Right lobe of liver (tissue), 6 donors: Measurements from ENCODE around the gene OGFOD2. TPM values are rescaled to one million over a fixed set of nuclear protein-coding genes. Genes with fewer than 3 reads are reported as not detected.
"Not testable (repeated sequence)": the region's sequence is repeated elsewhere in the genome, so short reads cannot be mapped to it uniquely, and the experiment has no call there.

Source experiments
- ATAC-seq, 4 donors: fragments of 200-7000 bp; cut with Tn5 transposase; one replicate each; pipeline ENCODE4 v1.9.1; 2020; ENCODE audit warnings: mild to moderate bottlenecking in 4 of 4, moderate library complexity in 4 of 4
- DNase-seq, 3 donors: peaks; one replicate each; pipeline ENCODE4 v3.0.0-alpha.2; 2020
- H3K27ac ChIP-seq, 3 donors: fragments of 200-600 bp; one replicate each; pipeline ENCODE4 v1.8.0; 2022
- H3K27me3 ChIP-seq, 2 donors: fragments of 200-600 bp; one replicate each; pipeline ENCODE4 v1.8.0; 2022
- H3K36me3 ChIP-seq, 4 donors: fragments of 200-600 bp; sonication (generic) in 1 of 4; one replicate each; pipeline versions ENCODE4 v1.5.1 to v1.8.0; 2017 to 2022; ENCODE audit warnings: control low read depth in 1 of 4
- H3K4me1 ChIP-seq, 4 donors: fragments of 200-600 bp; sonication (generic) in 1 of 4; one replicate each; pipeline versions ENCODE4 v1.5.1 to v1.8.0; 2017 to 2022; ENCODE audit warnings: control low read depth in 1 of 4
- H3K4me3 ChIP-seq, 3 donors: fragments of 200-600 bp; one replicate each; pipeline ENCODE4 v1.8.0; 2022
- H3K9me3 ChIP-seq, 4 donors: fragments of 200-600 bp; sonication (generic) in 1 of 4; one replicate each; pipeline versions ENCODE4 v1.5.1 to v1.8.0; 2017 to 2022; ENCODE audit warnings: control low read depth in 1 of 4
- CTCF ChIP-seq, 4 donors: fragments of 200-600 bp in 3 of 4; fragments of 450-650 bp in 1 of 4; IDR thresholded peaks; one replicate each; pipeline versions ENCODE4 v1.5.1 to v1.8.0; 2016 to 2022; ENCODE audit warnings: antibody characterized with exemption in 4 of 4, mild to moderate bottlenecking in 2 of 4
- POLR2A ChIP-seq: fragments of 450-650 bp; IDR thresholded peaks from one replicate; pipeline ENCODE4 v1.6.1; 2017; ENCODE audit warnings: antibody characterized with exemption, mild to moderate bottlenecking
- WGBS: methylation state at CpG from one replicate; pipeline ENCODE4 v1.1.6; 2018; ENCODE audit warnings: low coverage, low lambda C conversion rate; ENCODE audit not compliant: insufficient coverage; ENCODE audit errors: missing lambda C conversion rate; 5-methylcytosine and 5-hydroxymethylcytosine counted together
- intact Hi-C, 2 donors: fragments of 100-400 bp; cut with DNase I; formaldehyde crosslinking; loops; one replicate each; pipeline versions ENCODE4 v1.11.2 to v1.14.1; 2022
- total RNA-seq, 6 experiments: library from RNA; depleted of rRNA in 2 of 6; stranded (reverse); fragments of >200 nt in 2 of 6; fragmentation: NEBNext Ultra II Directional in 3 of 6; extraction: Animal tissue kit (Norgen Biotek cat#: 25700) in 3 of 6; gene quantifications; one replicate each; pipeline versions ENCODE4 v1.1.0 to v1.2.4, GENCODE V29; 2016 to 2023
- donor health status: DM: no; HTN: yes; CAD: no.
- donor health status: DM: no; HTN: no; CAD: no.
- donor health status: DM: no; HTN: no; CAD: no.
- donor health status: DM: no; HTN: yes; CAD: no.
- donor health status: DM: no; HTN: yes; CAD: no.

OGFOD2 gene
- total RNA-seq, 6 experiments from 2014 or later, result 9.9 to 18.8 (median 14.1) TPM

- Histone ChIP-seq H3K4me1 (peaks cover 0 to 13% (median 2%) of the 10 kb centered on the region in 4 donors), H3K27ac (peak overlapping the region in 1 of 3 donors; percentile 5), H3K36me3 (no peaks in the 10 kb centered on the region), H3K27me3 (no peaks in the 10 kb centered on the region), H3K4me3 (no peak overlapping the region), H3K9me3 (no peaks in the 10 kb centered on the region)
- ATAC-seq (peak; percentile 67 to 92 (median 84)), DNase-seq (peak in 2 of 3 donors; percentile 66 to 79)
- 51% methylated on average over 3 of the region's 3 CpGs for WGBS
- intact Hi-C loops, result no loop called here
- no peak for TF ChIP-seq POLR2A
- TF ChIP-seq CTCF (IDR thresholded peaks at IDR 0.05), result no peak
These were observed 37.4 kb upstream of the OGFOD2 start for GRCh38 chr12:122937622-122938091.

- intact Hi-C loops, result no loop called here
- TF ChIP-seq POLR2A (no peak), CTCF (IDR thresholded peaks at IDR 0.05) (no peak)
- Histone ChIP-seq H3K4me1 (peaks cover 0 to 13% (median 2%) of the 10 kb centered on the region in 4 donors), H3K4me3 (no peak overlapping the region), H3K27me3 (no peaks in the 10 kb centered on the region), H3K27ac (no peak overlapping the region), H3K36me3 (no peaks in the 10 kb centered on the region), H3K9me3 (no peaks in the 10 kb centered on the region)
- ATAC-seq (no peak), DNase-seq (no peak)
- 75% methylated on average over 3 of the region's 4 CpGs for WGBS
These were observed 35.9 kb upstream of the OGFOD2 start for GRCh38 chr12:122939125-122939524.

- WGBS, result 85% methylated on average over 5 of the region's 5 CpGs
- DNase-seq, H3K36me3 ChIP-seq: not testable (repeated sequence)
These were observed 33.7 kb upstream of the OGFOD2 start for GRCh38 chr12:122941351-122941750.

GRCh38 chr12:122942637-122943036 is 32.4 kb upstream of the OGFOD2 start:
- H3K9me3 ChIP-seq, result no peaks in the 10 kb centered on the region
- intact Hi-C loops, result no loop called here
- H3K4me1 ChIP-seq, result peaks cover 0 to 6% (median 2%) of the 10 kb centered on the region in 4 donors
- H3K27me3 ChIP-seq, result no peaks in the 10 kb centered on the region
- TF ChIP-seq CTCF (IDR thresholded peaks at IDR 0.05) (no peak), POLR2A (no peak)
- no peaks in the 10 kb centered on the region for H3K36me3 ChIP-seq
- no peak overlapping the region for H3K27ac ChIP-seq
- DNase-seq, result no peak
- no peak for ATAC-seq
- no peak overlapping the region for H3K4me3 ChIP-seq
- no CpG with 5 or more reads among the region's 2 CpGs for WGBS

More at GRCh38 chr12:122941351-122941750, 33.7 kb upstream of the OGFOD2 start:
- H3K4me3 ChIP-seq, H3K27me3 ChIP-seq, H3K27ac ChIP-seq, ATAC-seq, H3K9me3 ChIP-seq, intact Hi-C loops: not testable (repeated sequence)
- peaks cover 0 to 13% (median 2%) of the 10 kb centered on the region in 4 donors for H3K4me1 ChIP-seq

GRCh38 chr12:122943196-122943595 is 31.8 kb upstream of the OGFOD2 start:
- Histone ChIP-seq H3K9me3 (no peaks in the 10 kb centered on the region), H3K27ac (no peak overlapping the region), H3K4me1 (peaks cover 0 to under 1% (median 0%) of the 10 kb centered on the region in 4 donors), H3K27me3 (no peaks in the 10 kb centered on the region), H3K4me3 (no peak overlapping the region), H3K36me3 (no peaks in the 10 kb centered on the region)
- WGBS, result 83% methylated on average over 8 of the region's 13 CpGs
- intact Hi-C loops, result no loop called here
- no peak for DNase-seq
- ATAC-seq, result peak in 3 of 4 donors; percentile 16 to 31 (median 22)
- TF ChIP-seq CTCF (IDR thresholded peaks at IDR 0.05) (no peak), POLR2A (no peak)
